ENCODE data around the gene RNF130. TPM values are rescaled to one million over a fixed set of nuclear protein-coding genes. Genes with fewer than 3 reads are reported as not detected.

RNF130 gene
- total and polyA plus RNA-seq, 9 of the 15 experiments (the other 6 are each of a cell fraction or from before 2014, with no cell fraction given) = 5.8 to 39.4 (median 27.1) TPM

GRCh38 chr5:180084638-180085561, 13.3 kb upstream of the RNF130 start (continued):
- no peak for TF ChIP-seq CHCHD3 (CRISPR knock-in tag; IDR thresholded peaks at IDR 0.05)
- no peak for TF ChIP-seq ZNF75A (CRISPR knock-in tag; IDR thresholded peaks at IDR 0.05)
- TF ChIP-seq CTBP1 (IDR thresholded peaks at IDR 0.05; ENCODE audit: borderline replicate concordance) = peak; percentile 92
- 0 out of 2 replicates have a peak, but pooled peaks have one; percentile 27 for TF ChIP-seq GABPB1 (CRISPR knock-in tag; IDR thresholded peaks at IDR 0.05)
- no peak for TF ChIP-seq ZNF444 (CRISPR knock-in tag; IDR thresholded peaks at IDR 0.05)
- peak; percentile 44; the same call in 1 of the 2 replicates for TF ChIP-seq SMAD4 (CRISPR knock-in tag; conservative IDR thresholded peaks at IDR 0.05)
- no peak for TF ChIP-seq ZNF324 (CRISPR knock-in tag; IDR thresholded peaks at IDR 0.05)
- TF ChIP-seq, protein P1, sequence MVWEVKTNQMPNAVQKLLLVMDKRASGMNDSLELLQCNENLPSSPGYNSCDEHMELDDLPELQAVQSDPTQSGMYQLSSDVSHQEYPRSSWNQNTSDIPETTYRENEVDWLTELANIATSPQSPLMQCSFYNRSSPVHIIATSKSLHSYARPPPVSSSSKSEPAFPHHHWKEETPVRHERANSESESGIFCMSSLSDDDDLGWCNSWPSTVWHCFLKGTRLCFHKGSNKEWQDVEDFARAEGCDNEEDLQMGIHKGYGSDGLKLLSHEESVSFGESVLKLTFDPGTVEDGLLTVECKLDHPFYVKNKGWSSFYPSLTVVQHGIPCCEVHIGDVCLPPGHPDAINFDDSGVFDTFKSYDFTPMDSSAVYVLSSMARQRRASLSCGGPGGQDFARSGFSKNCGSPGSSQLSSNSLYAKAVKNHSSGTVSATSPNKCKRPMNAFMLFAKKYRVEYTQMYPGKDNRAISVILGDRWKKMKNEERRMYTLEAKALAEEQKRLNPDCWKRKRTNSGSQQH (CRISPR knock-in tag; IDR thresholded peaks at IDR 0.05) = no peak
- TF ChIP-seq PML (IDR thresholded peaks at IDR 0.05; ENCODE audit: low read length) = no peak; the same call in 1 of the 2 replicates
- TF ChIP-seq CREB1 (IDR thresholded peaks at IDR 0.05) = no peak
- 0 out of 2 replicates have a peak, but pooled peaks have one; percentile 4 for TF ChIP-seq CREB1 (CRISPR knock-in tag; IDR thresholded peaks at IDR 0.05)
